ENCODE measurements around the gene OR1I1.

OR1I1 gene

DNA sequence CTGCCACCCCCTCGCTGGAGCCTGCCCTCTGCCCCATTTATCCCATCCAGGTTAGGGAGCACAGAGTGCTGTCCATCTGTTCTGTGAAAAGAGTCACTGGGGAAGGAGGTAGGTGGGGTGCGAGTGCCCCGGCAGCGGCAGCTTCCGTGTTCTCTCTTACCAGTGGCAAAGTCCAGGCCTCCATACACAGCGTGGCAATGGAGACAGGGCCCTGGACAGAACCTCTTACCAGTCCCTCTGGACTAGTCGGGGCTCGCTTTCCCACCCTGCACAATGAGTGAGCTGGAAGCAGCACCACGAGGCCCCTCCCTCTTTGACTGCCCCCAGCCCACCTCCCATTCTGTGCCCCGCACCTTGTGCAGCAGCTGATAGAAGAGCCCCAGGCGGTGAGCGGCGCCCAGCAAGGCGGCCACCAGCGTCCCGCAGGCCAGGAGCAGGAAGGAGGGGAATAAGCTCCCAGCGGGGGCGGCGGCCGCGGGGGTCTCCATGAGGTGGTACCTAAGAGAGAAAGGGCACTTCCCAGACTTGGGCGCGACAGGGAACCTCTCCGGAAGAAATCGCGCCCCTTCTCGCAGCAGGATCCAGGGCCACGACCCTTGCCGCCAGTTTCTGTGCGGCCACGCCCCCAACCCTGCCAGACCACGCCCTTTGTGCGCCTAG is 42.7 kb downstream of the OR1I1 start:
- DNase-seq (ENCODE audit: low read depth) = no peak
- no peak for TF ChIP-seq CTCF (conservative IDR thresholded peaks at IDR 0.05; ENCODE audit: low read depth, low read length)
- H3K4me3 ChIP-seq (ENCODE audit: low read depth, low read length) = peak overlapping the region; percentile 98

- peak; percentile 99 for DNase-seq (ENCODE audit: low read depth)
- peak overlapping the region; percentile 98 for H3K4me3 ChIP-seq (ENCODE audit: low read depth, low read length)
- TF ChIP-seq CTCF (conservative IDR thresholded peaks at IDR 0.05; ENCODE audit: low read depth, low read length) = no peak
Measured at GRCh38 chr19:15125232-15126067, 43.4 kb downstream of the OR1I1 start.

GRCh38 chr19:15126131-15126910 is 44.3 kb downstream of the OR1I1 start:
- peak overlapping the region; percentile 56 for H3K4me3 ChIP-seq (ENCODE audit: low read depth, low read length)
- no peak for DNase-seq (ENCODE audit: low read depth)

GRCh38 chr19:15128162-15128770 is 46.3 kb downstream of the OR1I1 start:
- TF ChIP-seq CTCF (conservative IDR thresholded peaks at IDR 0.05; ENCODE audit: low read depth, low read length) = no peak
- no peak for DNase-seq (ENCODE audit: low read depth)
- H3K4me3 ChIP-seq (ENCODE audit: low read depth, low read length) = no peak overlapping the region

More at GRCh38 chr19:15126131-15126910, 44.3 kb downstream of the OR1I1 start:
- no peak for TF ChIP-seq CTCF (conservative IDR thresholded peaks at IDR 0.05; ENCODE audit: low read depth, low read length)

- no peak overlapping the region for H3K4me3 ChIP-seq (ENCODE audit: low read depth, low read length)
- no peak for DNase-seq (ENCODE audit: low read depth)
- TF ChIP-seq CTCF (conservative IDR thresholded peaks at IDR 0.05; ENCODE audit: low read depth, low read length) = no peak
Measured at GRCh38 chr19:15129856-15130585, 48.0 kb downstream of the OR1I1 start.

All from choroid plexus epithelial cell (primary cell).